Measurements from ENCODE around the gene MLC1.

- TF ChIP-seq POLR2A (IDR thresholded peaks at IDR 0.05) = no peak
- TF ChIP-seq, protein P1, sequence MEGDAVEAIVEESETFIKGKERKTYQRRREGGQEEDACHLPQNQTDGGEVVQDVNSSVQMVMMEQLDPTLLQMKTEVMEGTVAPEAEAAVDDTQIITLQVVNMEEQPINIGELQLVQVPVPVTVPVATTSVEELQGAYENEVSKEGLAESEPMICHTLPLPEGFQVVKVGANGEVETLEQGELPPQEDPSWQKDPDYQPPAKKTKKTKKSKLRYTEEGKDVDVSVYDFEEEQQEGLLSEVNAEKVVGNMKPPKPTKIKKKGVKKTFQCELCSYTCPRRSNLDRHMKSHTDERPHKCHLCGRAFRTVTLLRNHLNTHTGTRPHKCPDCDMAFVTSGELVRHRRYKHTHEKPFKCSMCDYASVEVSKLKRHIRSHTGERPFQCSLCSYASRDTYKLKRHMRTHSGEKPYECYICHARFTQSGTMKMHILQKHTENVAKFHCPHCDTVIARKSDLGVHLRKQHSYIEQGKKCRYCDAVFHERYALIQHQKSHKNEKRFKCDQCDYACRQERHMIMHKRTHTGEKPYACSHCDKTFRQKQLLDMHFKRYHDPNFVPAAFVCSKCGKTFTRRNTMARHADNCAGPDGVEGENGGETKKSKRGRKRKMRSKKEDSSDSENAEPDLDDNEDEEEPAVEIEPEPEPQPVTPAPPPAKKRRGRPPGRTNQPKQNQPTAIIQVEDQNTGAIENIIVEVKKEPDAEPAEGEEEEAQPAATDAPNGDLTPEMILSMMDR (IDR thresholded peaks at IDR 0.05) = no peak
Measured at GRCh38 chr22:50134481-50134880, 49.3 kb upstream of the MLC1 start.

Measured in stomach (tissue), 4 donors.